Liver (tissue), 9 donors: ENCODE data around the gene AMIGO1. TPM values are rescaled to one million over a fixed set of nuclear protein-coding genes. Genes with fewer than 3 reads are reported as not detected.
A peak's percentile ranks its signal among the peaks of the same experiment; 100 is the strongest.

ENCODE experiments used
- DNase-seq: peaks from one replicate; pipeline ENCODE4 v3.0.0-alpha.2; 2017; ENCODE audit warnings: low spot score
- H3K27ac ChIP-seq, 2 donors: one replicate each; pipeline ENCODE4 v1.7.0; 2013; ENCODE audit warnings: inconsistent platforms in 2 of 2, low read length in 2 of 2, control low read depth in 1 of 2, low read depth in 1 of 2, mild to moderate bottlenecking in 1 of 2
- H3K27me3 ChIP-seq, 4 donors: one replicate each; pipeline versions ENCODE4 v1.6.1 to v1.7.0; 2013; ENCODE audit warnings: low read length in 3 of 4, inconsistent platforms in 1 of 4, mild to moderate bottlenecking in 1 of 4, moderate library complexity in 1 of 4; ENCODE audit not compliant: control insufficient read depth in 4 of 4, insufficient read depth in 4 of 4
- H3K36me3 ChIP-seq, 4 donors: one replicate each; pipeline versions ENCODE4 v1.6.1 to v1.7.0; 2013; ENCODE audit warnings: low read length in 3 of 4, mild to moderate bottlenecking in 3 of 4, low read depth in 1 of 4, moderate library complexity in 1 of 4; ENCODE audit not compliant: control insufficient read depth in 4 of 4, insufficient read depth in 3 of 4
- H3K4me1 ChIP-seq, 4 donors: one replicate each; pipeline versions ENCODE4 v1.6.1 to v1.7.0; 2013; ENCODE audit warnings: low read length in 3 of 4, mild to moderate bottlenecking in 3 of 4, moderate library complexity in 1 of 4; ENCODE audit not compliant: control insufficient read depth in 4 of 4, insufficient read depth in 4 of 4
- H3K4me3 ChIP-seq, 3 donors: one replicate each; pipeline versions ENCODE4 v1.6.1 to v1.7.0; 2013; ENCODE audit warnings: low read length in 3 of 3, control low read depth in 1 of 3, low read depth in 1 of 3, mild to moderate bottlenecking in 1 of 3
- H3K9ac ChIP-seq, 2 donors: one replicate each; pipeline ENCODE4 v1.7.0; 2013; ENCODE audit warnings: low read length in 2 of 2, mild to moderate bottlenecking in 2 of 2, moderate library complexity in 2 of 2, control low read depth in 1 of 2, low read depth in 1 of 2
- H3K9me3 ChIP-seq, 4 donors: one replicate each; pipeline versions ENCODE4 v1.6.1 to v1.7.0; 2013; ENCODE audit warnings: low read length in 3 of 4; ENCODE audit not compliant: control insufficient read depth in 4 of 4
- CTCF ChIP-seq: fragments of 150-350 bp; IDR thresholded peaks from 2 replicates; pipeline ENCODE4 v1.5.1; 2017; ENCODE audit warnings: improper control_type of control experiment, low read depth, low read length; ENCODE audit not compliant: missing input control
- EGR1 ChIP-seq, 2 donors: IDR thresholded peaks; 2 replicates each; pipeline ENCODE4 v1.6.1; 2016 to 2018; ENCODE audit warnings: antibody characterized with exemption in 2 of 2, low read depth in 2 of 2
- FOXA1 ChIP-seq: IDR thresholded peaks from 2 replicates; pipeline ENCODE4 v1.6.1; 2016; ENCODE audit warnings: antibody characterized with exemption
- FOXA2 ChIP-seq: IDR thresholded peaks from 2 replicates; pipeline ENCODE4 v1.6.1; 2016; ENCODE audit warnings: antibody characterized with exemption
- GABPA ChIP-seq, 2 donors: IDR thresholded peaks in 1 of 2; conservative IDR thresholded peaks in 1 of 2; 2 replicates each; pipeline ENCODE4 v1.6.1; 2016; ENCODE audit warnings: antibody characterized with exemption in 2 of 2, mild to moderate bottlenecking in 1 of 2, moderate library complexity in 1 of 2
- HNF4A ChIP-seq, 2 donors: conservative IDR thresholded peaks; 2 replicates each; pipeline ENCODE4 v1.6.1; 2016; ENCODE audit warnings: antibody characterized with exemption in 2 of 2, mild to moderate bottlenecking in 2 of 2
- HNF4G ChIP-seq: IDR thresholded peaks from 2 replicates; pipeline ENCODE4 v1.6.1; 2016; ENCODE audit warnings: antibody characterized with exemption
- RAD21 ChIP-seq, 2 donors: IDR thresholded peaks; 2 replicates each; pipeline ENCODE4 v1.6.1; 2016; ENCODE audit warnings: antibody characterized with exemption in 2 of 2, mild to moderate bottlenecking in 2 of 2
- REST ChIP-seq: IDR thresholded peaks from 2 replicates; pipeline ENCODE4 v1.6.1; 2016; ENCODE audit warnings: antibody characterized with exemption, mild to moderate bottlenecking
- RXRA ChIP-seq, 2 donors: IDR thresholded peaks; 2 replicates each; pipeline ENCODE4 v1.6.1; 2017 to 2018; ENCODE audit warnings: antibody characterized with exemption in 2 of 2, mild to moderate bottlenecking in 1 of 2
- SP1 ChIP-seq: IDR thresholded peaks from 2 replicates; pipeline ENCODE4 v1.6.1; 2018; ENCODE audit warnings: antibody characterized with exemption, mild to moderate bottlenecking
- TAF1 ChIP-seq: conservative IDR thresholded peaks from 2 replicates; pipeline ENCODE4 v1.6.1; 2016; ENCODE audit warnings: antibody characterized with exemption, mild to moderate bottlenecking
- ZBTB33 ChIP-seq: IDR thresholded peaks from 2 replicates; pipeline ENCODE4 v1.6.1; 2016; ENCODE audit warnings: antibody characterized with exemption
- WGBS: extraction: QIAGEN DNeasy Blood & Tissue Kit; methylation state at CpG from one replicate; pipeline ENCODE4 v1.1.7; 2013; 5-methylcytosine and 5-hydroxymethylcytosine counted together
- polyA plus RNA-seq, 2 donors: library from polyadenylated mRNA; stranded (reverse) in 1 of 2; unstranded in 1 of 2; fragments of 200-250 nt in 1 of 2; fragments of >200 nt in 1 of 2; fragmentation: Nextera tagmentation in 1 of 2; extraction: Ambion mirVana in 1 of 2; gene quantifications; one replicate each; pipeline versions ENCODE4 v1.2.1 to v1.2.3, GENCODE V29; 2013 to 2015
- total RNA-seq, 2 donors: library from RNA; depleted of rRNA; stranded (reverse); fragments of >200 nt; gene quantifications; one replicate each; pipeline ENCODE4 v1.2.3, GENCODE V29; 2014
- donor health status: healthy.
- donor health status: healthy.
- donor health status: healthy.
- donor health status: healthy.
- donor health status: healthy.

Gene AMIGO1
- total and polyA plus RNA-seq, 4 donors, result 0.75 to 4.6 (median 1.9) TPM

- H3K4me3 ChIP-seq, result no peak overlapping the region
- H3K27ac ChIP-seq, result no peak overlapping the region
- H3K4me1 ChIP-seq, result peaks cover 5 to 11% (median 8%) of the 10 kb centered on the region in 4 donors
- no peak overlapping the region for H3K9ac ChIP-seq
- no peaks in the 10 kb centered on the region for H3K9me3 ChIP-seq
- no peak for DNase-seq
- peaks cover 0 to 3% (median under 1%) of the 10 kb centered on the region in 4 donors for H3K36me3 ChIP-seq
- H3K27me3 ChIP-seq, result no peaks in the 10 kb centered on the region
- WGBS, result 83% methylated on average over 5 of the region's 5 CpGs
- TF ChIP-seq SP1 (no peak), GABPA (IDR thresholded peaks at IDR 0.05 in 1 of 2, conservative IDR thresholded peaks at IDR 0.05 in 1 of 2) (no peak), REST (no peak), CTCF (no peak), RXRA (IDR thresholded peaks at IDR 0.05) (no peak), FOXA1 (no peak), ZBTB33 (no peak), EGR1 (IDR thresholded peaks at IDR 0.05; ENCODE audit: low read depth in 2 of 2) (no peak), RAD21 (IDR thresholded peaks at IDR 0.05) (no peak), FOXA2 (no peak), HNF4G (no peak), TAF1 (no peak), HNF4A (conservative IDR thresholded peaks at IDR 0.05) (no peak)
Measured at GRCh38 chr1:109479311-109479710, 30.2 kb downstream of the AMIGO1 start.

- H3K4me1 ChIP-seq, result peaks cover 4 to 8% (median 6%) of the 10 kb centered on the region in 4 donors
- H3K27me3 ChIP-seq, result no peaks in the 10 kb centered on the region
- H3K27ac ChIP-seq, result no peak overlapping the region
- no peak for DNase-seq
- peaks cover 0 to 3% (median under 1%) of the 10 kb centered on the region in 4 donors for H3K36me3 ChIP-seq
- 61% methylated on average over 7 of the region's 7 CpGs for WGBS
- H3K4me3 ChIP-seq, result no peak overlapping the region
- no peaks in the 10 kb centered on the region for H3K9me3 ChIP-seq
- H3K9ac ChIP-seq, result no peak overlapping the region
- peak; percentile 96 for TF ChIP-seq REST
- no peak for TF ChIP-seq HNF4G
Measured at GRCh38 chr1:109478806-109479205, 30.7 kb downstream of the AMIGO1 start.
